Measurements from ENCODE around the gene RBM47.

- TF ChIP-seq CTCF (IDR thresholded peaks at IDR 0.05) = no peak
- TF ChIP-seq POLR2AphosphoS5 (IDR thresholded peaks at IDR 0.05) = no peak
- no peak for TF ChIP-seq POLR2A (IDR thresholded peaks at IDR 0.05; ENCODE audit: low read depth)
- no peak for TF ChIP-seq EP300 (IDR thresholded peaks at IDR 0.05)
These were observed 66.3 kb downstream of the RBM47 start for GRCh38 chr4:40563401-40563800.

Measured in esophagus muscularis mucosa (tissue), 4 donors.